Ascending aorta (tissue), 2 donors: ENCODE results near the gene ZNF423. TPM values are rescaled to one million over a fixed set of nuclear protein-coding genes. Genes with fewer than 3 reads are reported as not detected.

Source experiments
- DNase-seq, 2 donors: peaks; one replicate each; pipeline ENCODE4 v3.0.0-alpha.2; 2019; ENCODE audit warnings: low spot score in 2 of 2
- H3K27ac ChIP-seq, 2 donors: fragments of 200-600 bp; sonication (generic); one replicate each; pipeline ENCODE4 v1.5.1; 2016 to 2017; ENCODE audit warnings: mild to moderate bottlenecking in 1 of 2
- H3K27me3 ChIP-seq: fragments of 200-600 bp; sonication (generic); one replicate; pipeline ENCODE4 v1.5.1; 2017
- H3K36me3 ChIP-seq, 2 donors: fragments of 200-600 bp; sonication (generic); one replicate each; pipeline ENCODE4 v1.5.1; 2016
- H3K4me1 ChIP-seq, 2 donors: fragments of 200-600 bp; sonication (generic); one replicate each; pipeline ENCODE4 v1.5.1; 2016 to 2017; ENCODE audit warnings: mild to moderate bottlenecking in 1 of 2
- H3K4me3 ChIP-seq, 2 donors: fragments of 200-600 bp; sonication (generic); one replicate each; pipeline ENCODE4 v1.5.1; 2016 to 2017; ENCODE audit warnings: mild to moderate bottlenecking in 1 of 2
- H3K9me3 ChIP-seq, 2 donors: fragments of 200-600 bp; sonication (generic); one replicate each; pipeline ENCODE4 v1.5.1; 2016
- CTCF ChIP-seq, 3 experiments: fragments of 200-600 bp in 2 of 3; fragments of 450-650 bp in 1 of 3; sonication (generic) in 2 of 3; IDR thresholded peaks; one replicate each; pipeline ENCODE4 v1.5.1; 2016 to 2019; ENCODE audit warnings: antibody characterized with exemption in 3 of 3, mild to moderate bottlenecking in 1 of 3, moderate library complexity in 1 of 3
- intact Hi-C: fragments of 100-400 bp; cut with DNase I; formaldehyde crosslinking; loops from one replicate; pipeline ENCODE4 v1.15.1; 2023
- total RNA-seq: library from RNA; depleted of rRNA; stranded (reverse); fragments of >200 nt; gene quantifications from one replicate; pipeline ENCODE4 v1.1.0, GENCODE V29; 2016

ZNF423 gene
- total RNA-seq, 1 donor from 2014 or later = 42.9 TPM

GRCh38 chr16:49780433-49780832 is 75.5 kb downstream of the ZNF423 start:
- Histone ChIP-seq H3K4me3 (no peak overlapping the region), H3K4me1 (peaks cover 0 to 11% of the 10 kb centered on the region in 2 donors), H3K27ac (no peak overlapping the region), H3K27me3 (no peaks in the 10 kb centered on the region), H3K9me3 (no peaks in the 10 kb centered on the region), H3K36me3 (no peaks in the 10 kb centered on the region)
- intact Hi-C loops = no loop called here
- no peak for DNase-seq
- TF ChIP-seq CTCF (IDR thresholded peaks at IDR 0.05) = no peak

- no peak overlapping the region for H3K27ac ChIP-seq
- no peak overlapping the region for H3K4me3 ChIP-seq
- no peak for TF ChIP-seq CTCF (IDR thresholded peaks at IDR 0.05)
- DNase-seq = no peak
- intact Hi-C loops = no loop called here
- no peaks in the 10 kb centered on the region for H3K9me3 ChIP-seq
- no peaks in the 10 kb centered on the region for H3K36me3 ChIP-seq
- no peaks in the 10 kb centered on the region for H3K27me3 ChIP-seq
- H3K4me1 ChIP-seq = peaks cover 0 to 11% of the 10 kb centered on the region in 2 donors
These were observed 75.9 kb downstream of the ZNF423 start for GRCh38 chr16:49779979-49780378.

- intact Hi-C loops = no loop called here
- H3K9me3 ChIP-seq = no peaks in the 10 kb centered on the region
These were observed 77.5 kb downstream of the ZNF423 start for GRCh38 chr16:49778202-49778930.

GRCh38 chr16:49776734-49777133 is 79.2 kb downstream of the ZNF423 start:
- no peak for TF ChIP-seq CTCF (IDR thresholded peaks at IDR 0.05)
- no peak for DNase-seq
- Histone ChIP-seq H3K36me3 (no peaks in the 10 kb centered on the region), H3K27ac (no peak overlapping the region), H3K9me3 (no peaks in the 10 kb centered on the region), H3K4me3 (peak overlapping the region in 1 of 2 donors; percentile 43), H3K4me1 (peaks cover 0 to 15% of the 10 kb centered on the region in 2 donors), H3K27me3 (no peaks in the 10 kb centered on the region)
- intact Hi-C loops = no loop called here

More at GRCh38 chr16:49778202-49778930, 77.5 kb downstream of the ZNF423 start:
- DNase-seq = no peak
- Histone ChIP-seq H3K4me3 (no peak overlapping the region), H3K27ac (no peak overlapping the region), H3K36me3 (no peaks in the 10 kb centered on the region), H3K4me1 (peaks cover 0 to 15% of the 10 kb centered on the region in 2 donors), H3K27me3 (no peaks in the 10 kb centered on the region)
- TF ChIP-seq CTCF (IDR thresholded peaks at IDR 0.05) = no peak

- intact Hi-C loops = no loop called here
- DNase-seq = no peak
- Histone ChIP-seq H3K27me3 (no peaks in the 10 kb centered on the region), H3K27ac (peak overlapping the region; percentile 7 to 67), H3K36me3 (no peaks in the 10 kb centered on the region), H3K4me3 (peak overlapping the region; percentile 4 to 43), H3K4me1 (peaks cover 0 to 15% of the 10 kb centered on the region in 2 donors), H3K9me3 (no peaks in the 10 kb centered on the region)
- no peak for TF ChIP-seq CTCF (IDR thresholded peaks at IDR 0.05)
These were observed 79.8 kb downstream of the ZNF423 start for GRCh38 chr16:49776085-49776595.
